ENCODE measurements around the gene SORCS1. TPM values are rescaled to one million over a fixed set of nuclear protein-coding genes. Genes with fewer than 3 reads are reported as not detected.

The SORCS1 gene
- total and polyA plus RNA-seq, 2 of the 13 experiments (the other 11 are each of a cell fraction or from before 2014, with no cell fraction given), result not detected

DNA sequence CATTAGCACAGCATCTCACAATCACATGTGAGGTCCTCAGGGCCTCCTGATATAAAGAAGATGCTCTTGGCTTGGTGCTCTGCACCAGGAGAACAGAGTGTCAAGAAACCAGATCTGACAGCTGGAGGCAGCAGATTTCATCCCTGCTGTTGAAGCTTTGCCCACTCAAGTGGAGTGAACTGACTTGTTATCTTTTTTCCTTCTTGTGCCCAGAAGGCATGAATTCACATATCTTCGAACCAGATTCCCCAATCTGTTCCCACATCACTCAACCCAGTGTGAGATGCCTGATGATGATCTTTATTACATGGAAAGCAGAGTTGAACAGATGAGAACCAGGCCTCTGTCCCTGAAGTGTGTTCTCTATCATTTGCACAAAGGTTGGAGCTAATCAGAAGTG lies 521.0 kb downstream of the SORCS1 start:
- ATAC-seq, result no peak
- BruUV-seq (replicated peaks), result no TSS peak
- intact Hi-C loops (cut with micrococcal nuclease; ENCODE audit: unreplicated experiment), result no loop called here
- no peaks in the 10 kb centered on the region for H3K9me3 ChIP-seq (ENCODE audit: low read length)
- H4K20me1 ChIP-seq (ENCODE audit: insufficient read depth, low read length), result no peaks in the 10 kb centered on the region
- H3K36me3 ChIP-seq (replicated peaks in 1 of 2; ENCODE audit: control insufficient read depth in 1 of 2, insufficient read depth in 2 of 2, low read length in 2 of 2), result no peaks in the 10 kb centered on the region
- ChIA-PET POLR2A (no interaction called here), CTCF (ENCODE audit: low intra/inter-chr PET ratio, low total read pairs) (no interaction called here)
- no peak overlapping the region for H3K27ac ChIP-seq (ENCODE audit: extremely low read length, insufficient read depth, low read length)
- DNase-seq (ENCODE audit: low spot score), result no peak
- WGBS (ENCODE audit: low lambda C conversion rate), result 0% methylated on average over 1 of the region's 1 CpG
- no peaks in the 10 kb centered on the region for H3K27me3 ChIP-seq (ENCODE audit: control insufficient read depth in 1 of 2, insufficient read depth in 2 of 2, low read length in 2 of 2)
- no peak overlapping the region for H3K4me2 ChIP-seq (ENCODE audit: low read depth, low read length)
- TF ChIP-seq ZNF326 (CRISPR knock-in tag; IDR thresholded peaks at IDR 0.05; ENCODE audit: borderline replicate concordance), result no peak
- H3K9ac ChIP-seq (ENCODE audit: insufficient read depth, low read depth, low read length), result no peak overlapping the region
- no peak for FAIRE-seq
- H3K4me3 ChIP-seq (replicated peaks in 1 of 3; ENCODE audit: insufficient read depth in 1 of 3, low read depth in 2 of 3, low read length in 3 of 3), result no peak overlapping the region
- in situ Hi-C loops (cut with HindIII; ENCODE audit: extremely low pct_ligation_motif_present, low pct_unique_long_range_greater_than_20kb), result no loop called here
- no peak overlapping the region for H2AFZ ChIP-seq (ENCODE audit: low read length)
- no peaks in the 10 kb centered on the region for H3K79me2 ChIP-seq (ENCODE audit: insufficient read depth, low read length)
- H3K4me1 ChIP-seq (ENCODE audit: insufficient read depth, low read length), result no peaks in the 10 kb centered on the region

DNA sequence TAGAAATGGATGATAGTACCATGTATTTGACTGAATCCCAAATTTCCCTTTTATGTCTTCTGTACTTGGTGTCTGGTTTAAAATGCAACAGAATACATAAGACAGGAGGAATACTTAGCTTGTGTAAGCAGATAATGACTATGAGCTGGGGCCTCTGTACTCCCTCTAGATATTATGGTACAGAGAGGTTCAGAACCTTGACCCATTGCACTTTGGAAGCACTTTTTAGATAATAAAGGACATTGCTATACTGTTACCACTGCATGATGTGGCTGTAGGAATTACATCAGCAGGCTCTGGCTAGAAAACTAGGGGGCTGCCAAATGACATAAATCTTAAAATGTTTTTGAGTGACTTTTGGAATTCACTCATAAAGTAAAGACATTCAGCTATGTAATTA lies 526.6 kb downstream of the SORCS1 start:
- Histone ChIP-seq H3K4me1 (ENCODE audit: insufficient read depth, low read length) (no peaks in the 10 kb centered on the region), H3K36me3 (replicated peaks in 1 of 2; ENCODE audit: control insufficient read depth in 1 of 2, insufficient read depth in 2 of 2, low read length in 2 of 2) (no peaks in the 10 kb centered on the region), H3K27ac (ENCODE audit: extremely low read length, insufficient read depth, low read length) (no peak overlapping the region), H4K20me1 (ENCODE audit: insufficient read depth, low read length) (no peaks in the 10 kb centered on the region), H3K9ac (ENCODE audit: insufficient read depth, low read depth, low read length) (no peak overlapping the region), H3K4me3 (replicated peaks in 1 of 3; ENCODE audit: insufficient read depth in 1 of 3, low read depth in 2 of 3, low read length in 3 of 3) (no peak overlapping the region), H3K4me2 (ENCODE audit: low read depth, low read length) (no peak overlapping the region), H3K9me3 (ENCODE audit: low read length) (no peaks in the 10 kb centered on the region), H3K79me2 (ENCODE audit: insufficient read depth, low read length) (no peaks in the 10 kb centered on the region), H2AFZ (ENCODE audit: low read length) (no peak overlapping the region), H3K27me3 (ENCODE audit: control insufficient read depth in 1 of 2, insufficient read depth in 2 of 2, low read length in 2 of 2) (no peaks in the 10 kb centered on the region)
- CTCF ChIA-PET (ENCODE audit: low intra/inter-chr PET ratio, low total read pairs), result no interaction called here
- in situ Hi-C loops (cut with HindIII; ENCODE audit: extremely low pct_ligation_motif_present, low pct_unique_long_range_greater_than_20kb), result no loop called here
- no peak for TF ChIP-seq ZBTB10 (CRISPR knock-in tag; IDR thresholded peaks at IDR 0.05; ENCODE audit: borderline replicate concordance)
- TF ChIP-seq ZNF317 (CRISPR knock-in tag; IDR thresholded peaks at IDR 0.05), result no peak
- TF ChIP-seq AFF4 (CRISPR knock-in tag; IDR thresholded peaks at IDR 0.05), result no peak
- no peak for ATAC-seq
- no TSS peak for BruUV-seq (replicated peaks)
- FAIRE-seq, result no peak
- intact Hi-C loops (cut with micrococcal nuclease; ENCODE audit: unreplicated experiment), result no loop called here
- POLR2A ChIA-PET, result no interaction called here
- DNase-seq (ENCODE audit: low spot score), result no peak

Data from HepG2 (cell line).